Neural progenitor cell (in vitro differentiated cells): ENCODE data around the gene RBM6. TPM values are rescaled to one million over a fixed set of nuclear protein-coding genes. Genes with fewer than 3 reads are reported as not detected.
"Not testable (repeated sequence)": the region's sequence is repeated elsewhere in the genome, so short reads cannot be mapped to it uniquely, and the experiment has no call there.

Source experiments
- DNase-seq: peaks from one replicate; pipeline ENCODE4 v3.0.0-alpha.2; 2016; ENCODE audit warnings: low spot score
- H2AFZ ChIP-seq: fragments of 200-600 bp; sonication (generic); replicated peaks from 2 replicates; pipeline ENCODE4 v1.6.1; 2016; ENCODE audit warnings: antibody characterized with exemption
- H3F3A ChIP-seq: fragments of 200-600 bp; sonication (generic); 2 replicates; pipeline ENCODE4 v1.6.1; 2016; ENCODE audit warnings: antibody characterized with exemption, low read depth
- H3K27ac ChIP-seq: fragments of 200-600 bp; sonication (generic); 2 replicates; pipeline ENCODE4 v1.5.1; 2016; ENCODE audit warnings: mild to moderate bottlenecking
- H3K27me3 ChIP-seq: fragments of 200-600 bp; sonication (generic); 2 replicates; pipeline ENCODE4 v1.6.1; 2016; ENCODE audit warnings: mild to moderate bottlenecking, moderate library complexity
- H3K36me3 ChIP-seq: fragments of 200-600 bp; sonication (generic); 2 replicates; pipeline ENCODE4 v1.5.1; 2016
- H3K4me1 ChIP-seq: fragments of 200-600 bp; sonication (generic); 2 replicates; pipeline ENCODE4 v1.6.1; 2016; ENCODE audit warnings: mixed run types
- H3K4me2 ChIP-seq: fragments of 200-600 bp; sonication (generic); 2 replicates; pipeline ENCODE4 v1.6.1; 2016
- H3K4me3 ChIP-seq: fragments of 200-600 bp; sonication (generic); 2 replicates; pipeline ENCODE4 v1.5.1; 2016
- H3K79me2 ChIP-seq: fragments of 200-600 bp; sonication (generic); 2 replicates; pipeline ENCODE4 v1.6.1; 2016; ENCODE audit warnings: low read depth
- H3K9ac ChIP-seq: fragments of 200-600 bp; sonication (generic); 2 replicates; pipeline ENCODE4 v1.6.1; 2016
- H3K9me3 ChIP-seq: fragments of 200-600 bp; sonication (generic); 2 replicates; pipeline ENCODE4 v1.5.1; 2016; ENCODE audit warnings: low read depth
- H4K20me1 ChIP-seq: fragments of 200-600 bp; sonication (generic); 2 replicates; pipeline ENCODE4 v1.6.1; 2016; ENCODE audit warnings: low read depth
- H3K27ac Mint-ChIP-seq: 3 replicates; pipeline ENCODE4 v1.8.0; 2021; ENCODE audit warnings: mixed read lengths
- H3K27me3 Mint-ChIP-seq: 2 replicates; pipeline ENCODE4 v1.8.0; 2022; ENCODE audit warnings: low read depth, mild to moderate bottlenecking, inconsistent platforms, moderate library complexity, mixed read lengths; ENCODE audit not compliant: insufficient read depth
- H3K36me3 Mint-ChIP-seq: 3 replicates; pipeline ENCODE4 v1.8.0; 2021; ENCODE audit warnings: mixed read lengths
- H3K4me1 Mint-ChIP-seq: 3 replicates; pipeline ENCODE4 v1.8.0; 2021; ENCODE audit warnings: mixed read lengths
- H3K4me3 Mint-ChIP-seq: 3 replicates; pipeline ENCODE4 v1.8.0; 2021; ENCODE audit warnings: mild to moderate bottlenecking, moderate library complexity, mixed read lengths
- H3K9me3 Mint-ChIP-seq: 3 replicates; pipeline ENCODE4 v1.8.0; 2020; ENCODE audit warnings: mixed read lengths
- CTCF ChIP-seq: fragments of 200-600 bp; sonication (generic); IDR thresholded peaks from 2 replicates; pipeline ENCODE4 v1.5.1; 2017; ENCODE audit warnings: antibody characterized with exemption, mild to moderate bottlenecking
- EZH2 ChIP-seq: fragments of 200-600 bp; sonication (generic); IDR thresholded peaks from 2 replicates; pipeline ENCODE4 v1.6.1; 2017; ENCODE audit warnings: antibody characterized with exemption, mild to moderate bottlenecking, moderate library complexity
- EZH2phosphoT487 ChIP-seq: fragments of 200-600 bp; sonication (generic); IDR thresholded peaks from 2 replicates; pipeline ENCODE4 v1.6.1; 2017; ENCODE audit warnings: antibody characterized with exemption
- total RNA-seq: library from RNA; depleted of rRNA; stranded (reverse); fragments of >200 nt; gene quantifications from 2 replicates; pipeline ENCODE4 v1.2.3, GENCODE V29; 2015; ENCODE audit warnings: low replicate concordance

RBM6 gene
- total RNA-seq, 1 donor from 2014 or later = 170 TPM

GRCh38 chr3:49929291-49930167 is 10.4 kb upstream of the RBM6 start, which contains the start of gene MON1A:
MON1A (minus strand) TSS chr3:49929811; CDS start chr3:49913346, 16,465 bp downstream.
- peaks cover 7% of the 10 kb centered on the region for H3K27me3 Mint-ChIP-seq
- peak within 1 kb of the TSS; percentile 84 for H3K4me3 ChIP-seq
- H3K4me1 ChIP-seq = peaks cover 16% of the 10 kb centered on the region
- peak; percentile 55 for TF ChIP-seq CTCF
- TF ChIP-seq EZH2phosphoT487 = no peak
- no peaks in the 10 kb centered on the region for H3K36me3 ChIP-seq
- H3K36me3 Mint-ChIP-seq = no peaks in the 10 kb centered on the region
- H2AFZ ChIP-seq = peak within 1 kb of the TSS; percentile 98
- peak; percentile 95 for DNase-seq
- no peaks in the 10 kb centered on the region for H3K9me3 ChIP-seq
- H3K27me3 ChIP-seq = no peaks in the 10 kb centered on the region
- H3K4me2 ChIP-seq = peak within 1 kb of the TSS; percentile 94
- H3K4me1 Mint-ChIP-seq = peaks cover 18% of the 10 kb centered on the region
- peaks cover 23% of the 10 kb centered on the region for H3F3A ChIP-seq
- H3K9me3 Mint-ChIP-seq = no peaks in the 10 kb centered on the region
- no peak within 1 kb of the TSS for H3K27ac ChIP-seq
- H4K20me1 ChIP-seq = no peaks in the 10 kb centered on the region
- H3K79me2 ChIP-seq = no peaks in the 10 kb centered on the region
- no peak within 1 kb of the TSS for H3K9ac ChIP-seq
- H3K27ac Mint-ChIP-seq = peak within 1 kb of the TSS; percentile 62
- peak within 1 kb of the TSS; percentile 87 for H3K4me3 Mint-ChIP-seq

- Histone ChIP-seq H3K27me3 (no peaks in the 10 kb centered on the region), H3K79me2 (no peaks in the 10 kb centered on the region), H3F3A (peaks cover 23% of the 10 kb centered on the region), H3K4me1 (peaks cover 16% of the 10 kb centered on the region), H3K36me3 (no peaks in the 10 kb centered on the region), H3K4me2 (peak overlapping the region; percentile 94), H3K4me3 (peak overlapping the region; percentile 84), H2AFZ (peak overlapping the region; percentile 98), H3K27ac (no peak overlapping the region), H3K9me3 (no peaks in the 10 kb centered on the region), H4K20me1 (no peaks in the 10 kb centered on the region), H3K9ac (no peak overlapping the region)
- peaks cover 18% of the 10 kb centered on the region for H3K4me1 Mint-ChIP-seq
- H3K27ac Mint-ChIP-seq = peak overlapping the region; percentile 62
- H3K9me3 Mint-ChIP-seq = no peaks in the 10 kb centered on the region
- peak overlapping the region; percentile 87 for H3K4me3 Mint-ChIP-seq
- H3K36me3 Mint-ChIP-seq = no peaks in the 10 kb centered on the region
- TF ChIP-seq EZH2phosphoT487 (no peak), CTCF (no peak), EZH2 (no peak)
- H3K27me3 Mint-ChIP-seq = peaks cover 7% of the 10 kb centered on the region
- no peak for DNase-seq
Observed at GRCh38 chr3:49930168-49930690, 9.7 kb upstream of the RBM6 start.

GRCh38 chr3:49930922-49931321 is 9.0 kb upstream of the RBM6 start:
- Mint-ChIP-seq H3K27me3 (peaks cover 7% of the 10 kb centered on the region), H3K4me3 (peak overlapping the region; percentile 50), H3K36me3 (no peaks in the 10 kb centered on the region), H3K4me1 (peaks cover 18% of the 10 kb centered on the region), H3K27ac (peak overlapping the region; percentile 47), H3K9me3 (no peaks in the 10 kb centered on the region)
- peak; percentile 87 for DNase-seq
- no peak overlapping the region for H3K4me3 ChIP-seq
- no peak overlapping the region for H3K9ac ChIP-seq
- H3K4me1 ChIP-seq = peaks cover 16% of the 10 kb centered on the region
- no peaks in the 10 kb centered on the region for H4K20me1 ChIP-seq
- peak overlapping the region; percentile 94 for H3K4me2 ChIP-seq
- H2AFZ ChIP-seq = peak overlapping the region; percentile 56
- H3K9me3 ChIP-seq = no peaks in the 10 kb centered on the region
- H3K36me3 ChIP-seq = no peaks in the 10 kb centered on the region
- H3F3A ChIP-seq = peaks cover 23% of the 10 kb centered on the region
- H3K79me2 ChIP-seq = no peaks in the 10 kb centered on the region
- TF ChIP-seq CTCF (peak; percentile 42), EZH2phosphoT487 (no peak), EZH2 (no peak)
- H3K27ac ChIP-seq = no peak overlapping the region
- H3K27me3 ChIP-seq = no peaks in the 10 kb centered on the region

- not testable (repeated sequence) for DNase-seq, H3K79me2 ChIP-seq, H3K27me3 Mint-ChIP-seq, H2AFZ ChIP-seq, H3K36me3 ChIP-seq, H3K4me3 ChIP-seq, H3K4me2 ChIP-seq, H3K9me3 Mint-ChIP-seq, H3K27ac Mint-ChIP-seq, H3K9ac ChIP-seq, H3K27me3 ChIP-seq, H4K20me1 ChIP-seq, H3K4me3 Mint-ChIP-seq, H3K27ac ChIP-seq, H3K36me3 Mint-ChIP-seq, H3K9me3 ChIP-seq
- H3F3A ChIP-seq = peaks cover 23% of the 10 kb centered on the region
- peaks cover 18% of the 10 kb centered on the region for H3K4me1 Mint-ChIP-seq
- peaks cover 16% of the 10 kb centered on the region for H3K4me1 ChIP-seq
Observed at GRCh38 chr3:49932281-49932680, 7.7 kb upstream of the RBM6 start.
